ENCODE results near the gene TTR.

Gene TTR

DNA sequence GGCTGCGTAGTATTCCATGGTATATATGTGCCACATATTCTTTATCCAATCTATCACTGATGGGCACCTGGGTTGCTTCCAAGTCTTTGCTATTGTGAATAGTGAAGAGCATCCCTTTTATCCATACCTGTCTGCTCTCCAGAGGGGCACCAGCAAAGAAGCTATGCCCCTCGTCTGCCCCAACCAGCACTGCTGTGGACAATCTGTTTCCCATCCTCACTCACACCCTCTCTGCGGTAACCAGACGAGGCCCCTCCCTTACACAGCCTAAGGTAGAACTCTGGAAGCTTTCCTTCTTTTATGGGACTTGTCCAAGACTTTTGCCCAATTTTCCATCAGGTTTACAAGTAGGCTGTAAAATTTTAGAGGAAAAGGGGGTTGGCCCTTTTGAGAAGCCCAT is 24.9 kb downstream of the TTR start:
- no peak for DNase-seq (ENCODE audit: low read depth)

DNA sequence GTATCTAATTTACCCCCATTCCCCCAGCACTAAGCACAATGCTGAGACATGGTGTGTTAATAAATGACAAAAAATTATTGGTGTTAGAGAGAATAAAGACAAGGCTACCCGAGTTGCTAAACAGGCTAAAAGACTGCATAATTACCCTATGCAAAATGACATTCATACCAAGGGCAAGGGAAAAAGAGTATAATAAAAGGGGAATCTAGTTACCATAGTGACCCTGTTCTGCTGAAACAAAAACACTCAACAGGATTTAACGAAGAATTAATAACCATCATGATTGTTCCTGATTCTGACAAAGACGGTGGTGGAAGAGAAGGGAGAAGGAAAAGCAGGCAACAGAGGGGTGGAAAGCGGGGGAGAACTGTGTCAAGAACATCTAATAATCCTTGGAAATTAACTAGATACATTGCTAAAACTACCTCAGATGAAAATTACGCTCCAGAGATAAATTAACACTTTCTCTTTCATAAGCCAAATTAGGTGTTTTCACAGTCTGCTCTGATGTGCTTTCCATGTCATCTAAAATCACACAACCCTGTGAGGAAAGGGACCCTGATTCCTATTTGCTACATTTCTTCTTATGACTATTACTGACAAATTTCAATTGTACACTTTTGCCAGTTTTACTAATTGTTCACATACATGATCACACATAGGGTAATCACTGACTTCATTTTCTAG is 25.5 kb downstream of the TTR start:
- no peak for DNase-seq (ENCODE audit: low read depth)

DNA sequence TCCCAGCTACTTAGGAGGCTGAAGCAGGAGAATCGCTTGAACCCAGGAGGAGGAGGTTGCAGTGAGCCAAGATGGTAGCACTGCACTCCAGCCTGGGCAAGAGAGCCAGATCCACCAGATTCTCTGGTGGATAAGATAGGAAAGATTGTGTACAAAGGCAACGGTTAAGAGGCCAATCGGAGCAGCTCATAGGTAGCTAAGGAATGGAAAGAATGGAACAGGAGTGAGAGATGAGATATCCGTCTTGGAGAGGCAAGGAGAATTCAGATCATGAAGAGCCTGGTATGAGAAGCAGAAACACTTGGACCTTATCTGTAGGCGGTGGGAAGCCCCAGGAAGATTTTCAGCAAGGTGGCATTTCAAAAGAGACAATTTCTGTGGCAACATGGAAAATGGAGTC is 27.1 kb downstream of the TTR start:
- DNase-seq (ENCODE audit: low read depth), result no peak

DNA sequence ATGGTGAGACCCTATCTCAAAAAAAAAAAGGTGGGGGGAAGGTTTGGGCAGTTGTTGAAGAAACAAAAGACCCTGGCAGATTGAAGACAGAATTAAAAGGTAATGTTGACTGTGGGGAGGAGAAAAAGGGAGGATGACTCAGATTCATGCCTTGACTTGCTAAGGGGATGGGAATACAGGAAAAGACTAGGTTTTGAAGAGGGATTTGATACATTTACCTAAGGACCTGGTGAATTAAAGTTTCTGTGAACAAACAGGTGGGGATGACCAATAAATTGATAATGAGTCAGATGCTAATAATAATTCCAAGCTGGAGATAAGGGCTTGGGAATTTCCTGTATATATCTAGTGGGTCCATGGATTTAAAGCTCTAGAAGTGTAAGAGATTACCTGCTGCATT is 27.6 kb downstream of the TTR start:
- no peak for DNase-seq (ENCODE audit: low read depth)

DNA sequence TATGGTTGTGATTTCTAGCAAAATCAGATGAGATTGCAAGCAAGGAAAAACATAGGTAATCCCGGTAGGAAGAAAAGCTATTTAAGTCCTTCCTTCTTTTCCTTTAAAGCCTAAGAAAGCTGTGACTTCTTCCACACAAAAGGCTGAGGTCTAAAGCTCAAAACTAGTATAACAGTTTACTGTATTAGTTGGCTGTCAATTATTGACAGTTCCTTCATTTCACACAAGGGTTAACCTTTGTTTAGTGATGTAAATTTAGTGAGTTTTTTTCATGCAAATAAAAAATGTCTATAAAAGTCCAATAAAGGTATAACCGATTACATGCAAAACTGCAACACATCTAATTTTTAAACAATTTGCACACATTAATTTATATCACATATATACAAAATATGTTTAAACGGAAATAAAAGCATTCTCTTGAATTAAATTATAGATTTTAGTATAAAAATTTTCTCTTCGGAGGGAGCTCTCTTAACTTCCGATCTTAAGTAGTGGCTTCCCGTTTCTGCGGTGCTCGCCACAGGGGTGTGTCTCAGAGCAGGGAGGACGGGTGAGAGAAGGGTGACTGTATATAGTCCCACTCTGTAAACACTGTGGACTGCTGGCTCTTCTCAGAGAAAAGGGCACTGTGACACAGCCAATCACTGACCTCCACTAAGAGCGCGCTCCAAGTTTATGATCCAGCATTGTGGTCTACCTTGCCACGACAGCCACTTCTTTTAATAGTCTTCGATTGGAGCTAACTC is 33.4 kb downstream of the TTR start:
- no peak for DNase-seq (ENCODE audit: low read depth)

DNA sequence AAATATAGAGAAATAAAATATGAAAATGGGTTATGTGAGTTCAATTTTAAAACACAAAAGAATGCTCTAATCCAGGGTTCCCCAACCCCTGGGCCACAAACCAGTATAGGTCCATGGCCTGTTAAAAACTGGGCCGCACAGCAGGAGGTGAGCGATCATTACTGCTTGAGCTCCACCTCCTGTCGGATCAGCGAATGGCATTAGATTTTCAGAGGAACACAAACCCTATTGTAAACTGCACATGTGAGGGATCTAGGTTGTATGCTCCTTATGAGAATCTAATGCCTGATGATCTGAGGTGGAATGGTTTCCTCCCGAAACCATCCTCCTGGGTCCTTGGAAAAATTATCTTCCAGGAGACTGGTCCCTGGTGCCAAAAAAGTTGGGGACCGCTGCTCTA is 34.7 kb downstream of the TTR start:
- no peak for DNase-seq (ENCODE audit: low read depth)

DNA sequence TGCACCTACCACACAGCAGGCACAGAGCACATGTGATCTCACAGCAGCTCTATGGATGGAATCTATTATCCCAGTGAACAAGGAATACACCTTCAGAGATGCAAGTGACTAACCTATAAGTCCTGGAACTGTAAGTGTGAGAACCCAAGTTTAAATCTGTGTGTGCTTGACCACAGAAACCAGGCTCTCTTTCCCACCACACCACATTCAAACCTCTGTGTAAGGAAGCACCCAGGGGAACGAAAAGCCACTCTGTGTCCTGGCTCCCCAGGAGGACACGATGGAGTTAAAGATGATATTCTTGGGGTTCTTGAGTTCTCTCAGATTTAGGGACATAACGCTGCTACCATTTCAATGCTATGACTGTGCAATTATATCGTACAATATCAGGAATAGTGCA is 38.9 kb downstream of the TTR start:
- no peak for DNase-seq (ENCODE audit: low read depth)

DNA sequence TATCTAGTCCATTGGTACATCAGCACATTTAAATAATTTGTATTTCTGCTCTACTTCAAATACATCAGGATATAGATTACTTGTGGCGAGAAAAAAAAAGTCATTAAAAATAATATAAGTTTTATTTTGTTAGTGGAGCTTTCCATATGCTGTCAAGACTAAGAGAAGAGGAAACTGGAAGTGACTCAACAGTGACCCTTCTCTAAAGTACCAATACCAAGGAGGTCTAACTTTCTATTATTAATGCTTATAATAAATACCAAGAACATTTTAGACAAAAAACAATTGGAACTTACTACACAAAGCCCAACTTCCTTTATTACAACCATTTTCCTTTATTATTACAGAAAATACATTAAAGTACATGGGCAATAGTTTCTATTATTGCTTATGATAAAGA is 39.8 kb downstream of the TTR start:
- DNase-seq (ENCODE audit: low read depth), result no peak

DNA sequence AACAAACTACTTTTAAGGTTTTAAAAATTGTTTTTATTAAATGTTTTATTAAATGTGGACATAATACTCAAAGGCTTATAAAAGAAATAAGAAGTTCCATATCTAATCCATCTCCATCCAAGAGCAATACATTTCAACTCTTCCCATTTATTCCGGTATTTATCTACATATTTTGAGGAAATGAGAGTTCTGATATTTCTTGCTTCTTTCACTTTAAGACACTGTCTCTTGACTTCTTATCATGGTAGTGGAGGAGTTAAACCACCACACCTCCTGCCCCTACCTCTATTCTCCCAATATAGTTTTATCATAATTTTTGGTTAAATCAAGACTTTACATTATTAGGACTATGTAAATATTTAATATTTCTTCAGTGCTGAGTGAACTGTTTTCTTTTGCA is 40.7 kb downstream of the TTR start:
- no peak for DNase-seq (ENCODE audit: low read depth)

DNA sequence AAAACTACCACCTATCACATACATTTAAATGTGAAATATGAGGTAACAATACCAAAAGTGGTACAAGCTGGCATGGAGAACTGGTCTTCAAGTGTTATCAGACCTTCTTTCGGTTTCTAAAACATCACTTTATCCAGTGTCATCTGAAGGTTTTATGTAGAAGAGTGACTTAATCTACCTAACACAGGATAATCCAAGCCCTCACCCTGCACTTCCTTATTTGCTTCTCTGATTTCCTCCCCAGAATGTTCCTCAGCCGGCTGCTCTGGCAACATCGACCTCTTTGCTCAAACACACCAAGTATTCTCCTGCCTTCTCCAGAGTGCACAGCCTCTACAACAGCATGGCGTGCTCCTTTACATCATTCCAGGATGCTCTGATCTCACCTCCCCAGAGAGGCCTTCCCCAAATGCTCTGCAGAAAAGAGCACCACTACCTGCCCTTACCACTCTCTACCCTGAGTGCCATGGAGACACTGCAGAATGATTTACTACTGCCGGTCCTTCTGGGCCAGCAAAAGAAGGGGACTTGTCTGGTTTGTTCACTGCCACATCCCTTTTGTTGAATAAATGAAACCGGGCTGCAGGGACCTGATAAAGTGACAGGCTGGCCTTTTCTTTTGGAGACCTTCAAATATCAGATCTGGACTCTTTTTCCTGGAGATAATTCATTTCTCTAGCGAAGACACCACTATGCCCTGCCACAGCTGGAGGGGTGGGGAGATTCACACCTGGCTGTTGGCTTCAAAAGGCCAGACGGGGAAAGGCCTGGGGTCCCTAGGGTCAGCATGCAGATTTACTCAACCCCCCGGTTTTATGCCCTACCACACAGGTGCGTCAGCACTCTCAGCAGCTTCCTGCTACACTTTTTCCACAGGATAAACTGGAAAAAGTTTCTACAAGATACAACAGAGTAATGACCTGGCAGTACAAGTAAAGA is 42.0 kb downstream of the TTR start:
- DNase-seq (ENCODE audit: low read depth), result no peak

DNA sequence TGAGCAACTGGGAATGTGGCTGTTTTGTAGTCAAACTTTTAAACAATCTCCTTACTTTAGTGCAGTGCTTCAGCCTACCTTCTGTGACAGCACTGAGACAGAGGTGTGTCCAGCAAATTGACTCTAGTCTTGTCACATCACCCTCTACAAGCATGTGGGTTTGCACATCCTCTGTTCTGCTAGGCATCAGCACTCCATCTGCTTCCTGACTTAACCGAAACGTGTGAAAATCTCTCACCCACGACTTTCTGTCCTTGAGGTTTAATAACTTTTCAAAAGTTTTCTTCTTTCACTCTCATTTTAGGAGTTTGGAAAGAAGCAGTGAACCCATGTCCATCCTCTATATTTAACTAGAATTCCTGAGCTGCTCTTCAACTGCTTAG is 42.6 kb downstream of the TTR start:
- DNase-seq (ENCODE audit: low read depth), result no peak

DNA sequence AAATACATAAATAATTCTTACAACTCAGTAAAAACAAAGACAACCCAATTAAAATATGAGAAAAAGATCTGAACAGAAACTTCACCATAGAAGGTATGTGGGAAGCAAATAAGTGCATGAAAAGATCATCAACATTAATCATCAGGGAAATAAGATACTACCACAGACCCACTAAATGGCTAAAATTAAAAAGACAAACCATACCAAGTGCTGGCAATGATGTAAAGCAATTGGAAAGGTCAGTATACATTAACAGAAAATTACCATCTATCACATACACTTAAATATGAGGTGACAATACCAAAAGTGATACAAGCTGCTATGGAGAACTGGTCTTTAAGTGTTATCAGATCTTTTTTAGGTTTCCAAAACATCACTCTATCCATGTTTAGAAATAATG is 44.7 kb downstream of the TTR start:
- DNase-seq (ENCODE audit: low read depth), result no peak

DNA sequence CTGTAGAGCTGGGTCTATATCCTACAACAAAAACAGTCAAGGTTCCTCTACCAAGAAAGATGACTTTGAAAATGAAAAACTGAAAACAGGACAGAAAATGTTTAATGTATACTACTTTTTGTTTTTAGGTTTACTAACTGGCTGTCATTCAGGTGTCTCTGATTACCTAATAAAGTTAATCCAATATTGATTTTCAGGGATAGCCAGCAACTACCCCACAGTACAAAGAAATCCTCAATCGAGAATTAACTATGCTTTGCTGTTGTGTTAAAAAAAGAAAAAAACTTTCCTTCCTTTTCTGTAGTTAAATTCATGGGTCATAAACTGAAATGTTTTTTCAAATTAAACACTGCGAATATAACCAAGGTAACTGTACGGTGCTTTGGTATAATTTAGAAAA is 45.8 kb downstream of the TTR start:
- DNase-seq (ENCODE audit: low read depth), result no peak

DNA sequence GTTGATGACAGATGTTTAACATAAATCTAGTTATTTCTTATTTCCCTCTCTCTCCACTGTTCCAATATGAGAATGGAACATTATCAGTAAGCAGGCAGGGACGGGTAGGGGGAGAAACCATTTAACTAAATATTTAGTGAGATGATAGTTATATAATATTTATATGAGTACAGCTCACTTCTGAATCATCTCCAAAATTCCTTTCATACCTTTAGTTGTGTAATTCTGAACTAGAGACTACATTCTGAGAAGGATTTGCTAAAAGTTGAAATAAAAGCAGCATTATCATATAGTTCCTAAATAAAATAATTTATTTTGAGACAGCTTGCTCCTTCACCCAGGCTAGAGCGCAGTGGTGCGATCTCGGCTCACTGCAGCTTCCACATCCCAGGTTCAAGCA is 51.3 kb downstream of the TTR start:
- no peak for DNase-seq (ENCODE audit: low read depth)

DNA sequence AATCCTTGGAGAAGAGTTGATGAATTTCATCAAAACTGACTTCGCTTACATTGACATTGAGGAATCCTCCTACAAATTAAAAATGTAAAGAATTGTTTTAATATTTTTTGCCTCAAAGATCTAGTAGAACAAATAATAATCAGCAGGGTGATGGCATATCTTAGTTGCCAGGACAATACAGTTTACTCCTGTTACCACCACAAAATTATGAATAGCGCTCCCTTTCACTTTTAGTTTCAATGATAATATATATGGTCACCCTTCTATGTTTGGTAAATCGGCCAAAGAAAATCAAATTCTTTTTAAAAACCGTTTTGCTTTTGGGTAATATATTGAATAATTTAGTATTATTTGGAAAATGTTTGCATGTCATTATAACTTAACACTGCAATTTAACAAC is 53.7 kb downstream of the TTR start:
- DNase-seq (ENCODE audit: low read depth), result no peak

DNA sequence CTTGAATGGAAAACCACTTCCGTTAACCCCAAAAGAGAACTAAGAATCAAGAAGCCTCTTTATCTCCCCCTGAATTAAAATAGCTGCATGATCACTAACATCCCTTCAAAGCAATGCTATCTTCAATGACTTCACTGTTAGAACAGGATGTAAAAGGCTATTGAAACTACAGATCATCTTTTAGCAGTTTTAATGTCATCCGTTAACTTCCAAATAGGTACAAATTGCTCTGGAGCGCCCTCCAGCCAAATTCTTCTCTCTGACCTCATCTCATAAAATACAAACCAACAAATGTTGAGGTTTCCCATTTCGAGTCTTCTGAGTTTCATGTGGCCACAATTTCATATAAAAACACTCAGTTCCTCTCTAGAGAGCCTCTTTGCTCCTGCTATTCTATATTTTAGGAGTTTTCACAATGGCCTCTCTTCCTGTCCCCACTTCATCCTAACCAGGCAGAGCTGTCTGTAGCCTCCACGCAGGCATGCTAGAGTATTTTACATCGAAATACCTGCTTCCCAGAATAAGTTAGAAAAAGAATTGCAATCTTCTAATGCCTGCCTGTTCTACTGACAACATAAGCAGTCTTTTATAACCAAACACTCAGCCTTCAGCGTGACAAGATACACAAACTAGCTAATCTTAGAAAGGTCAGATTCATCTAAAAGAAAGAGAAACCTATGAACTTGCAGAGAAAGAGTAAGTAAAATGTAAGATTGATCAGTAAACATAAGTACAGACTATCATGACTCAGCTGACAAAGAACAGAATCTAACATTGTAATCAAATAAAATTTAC is 54.9 kb downstream of the TTR start:
- no peak for DNase-seq (ENCODE audit: low read depth)

DNA sequence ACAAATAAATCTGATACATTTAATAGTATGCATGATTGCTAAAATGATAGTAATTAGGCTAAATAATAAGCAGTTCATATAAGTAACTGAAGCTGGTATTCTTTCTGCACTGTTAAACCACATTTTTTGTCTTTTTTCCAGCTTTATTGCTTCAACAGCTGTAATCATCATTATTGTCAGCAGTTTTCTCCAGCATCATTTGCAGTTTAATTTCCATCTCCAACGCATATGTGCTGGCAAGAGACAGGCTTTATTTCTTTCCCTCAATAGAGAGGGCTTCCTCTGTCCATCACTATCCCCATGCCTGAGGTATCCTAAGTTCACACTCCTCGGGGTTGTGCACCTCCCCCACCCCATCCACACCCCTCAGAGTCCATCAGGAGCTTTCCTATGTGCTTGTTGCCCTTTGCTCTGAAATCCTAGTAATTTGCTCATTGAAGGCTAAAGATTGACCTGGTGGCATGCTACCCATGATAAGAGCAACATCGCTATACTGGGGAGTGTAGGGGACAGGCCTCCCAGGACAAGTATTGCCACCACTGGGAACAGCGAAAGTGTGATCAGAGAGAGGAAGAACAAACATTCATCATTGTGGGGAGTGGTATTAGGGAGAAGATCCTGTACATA is 55.6 kb downstream of the TTR start:
- DNase-seq (ENCODE audit: low read depth), result no peak
